Activated CD8-positive, alpha-beta memory T cell treated with anti-CD3 and anti-CD28 coated beads, Interleukin-2, amount 10 ng/mL, durations not matched to agents 7 days and 5 days (primary cell): ENCODE data around the gene CCDC24. TPM values are rescaled to one million over a fixed set of nuclear protein-coding genes. Genes with fewer than 3 reads are reported as not detected.
A peak's percentile ranks its signal among the peaks of the same experiment; 100 is the strongest.

Experiments used
- ATAC-seq: fragments of 150-1000 bp; cut with Tn5 transposase; one replicate; pipeline ENCODE4 v1.10.0; 2021; ENCODE audit warnings: moderate library complexity
- CTCF ChIA-PET: fragments of 350-600 bp; sonication (Branson Sonifier 250); formaldehyde crosslinking; loops from one replicate; lab custom pipeline; 2021; ENCODE audit warnings: antibody characterized with exemption; lab: Charles Lee
- DNase-seq: peaks from one replicate; pipeline ENCODE4 v3.0.0-alpha.2; 2020
- H3K27ac Mint-ChIP-seq: one replicate; pipeline ENCODE4 v1.8.0; 2021; ENCODE audit warnings: mild to moderate bottlenecking, mixed read lengths
- H3K27me3 Mint-ChIP-seq: one replicate; pipeline ENCODE4 v1.8.0; 2021; ENCODE audit warnings: mixed read lengths
- H3K36me3 Mint-ChIP-seq: one replicate; pipeline ENCODE4 v1.8.0; 2021; ENCODE audit warnings: mild to moderate bottlenecking, mixed read lengths
- H3K4me1 Mint-ChIP-seq: one replicate; pipeline ENCODE4 v1.8.0; 2021; ENCODE audit warnings: mixed read lengths
- H3K4me3 Mint-ChIP-seq: one replicate; pipeline ENCODE4 v1.8.0; 2021; ENCODE audit warnings: mild to moderate bottlenecking, moderate library complexity, mixed read lengths
- H3K9me3 Mint-ChIP-seq: one replicate; pipeline ENCODE4 v1.8.0; 2022; ENCODE audit warnings: low read depth, mixed read lengths
- total RNA-seq, 2 experiments: library from RNA; stranded (reverse); gene quantifications; one replicate each; pipeline ENCODE4 v1.2.3, GENCODE V29; 2021

CCDC24 gene
- total RNA-seq, 2 experiments from 2014 or later: 1.3 to 1.5 TPM

DNA sequence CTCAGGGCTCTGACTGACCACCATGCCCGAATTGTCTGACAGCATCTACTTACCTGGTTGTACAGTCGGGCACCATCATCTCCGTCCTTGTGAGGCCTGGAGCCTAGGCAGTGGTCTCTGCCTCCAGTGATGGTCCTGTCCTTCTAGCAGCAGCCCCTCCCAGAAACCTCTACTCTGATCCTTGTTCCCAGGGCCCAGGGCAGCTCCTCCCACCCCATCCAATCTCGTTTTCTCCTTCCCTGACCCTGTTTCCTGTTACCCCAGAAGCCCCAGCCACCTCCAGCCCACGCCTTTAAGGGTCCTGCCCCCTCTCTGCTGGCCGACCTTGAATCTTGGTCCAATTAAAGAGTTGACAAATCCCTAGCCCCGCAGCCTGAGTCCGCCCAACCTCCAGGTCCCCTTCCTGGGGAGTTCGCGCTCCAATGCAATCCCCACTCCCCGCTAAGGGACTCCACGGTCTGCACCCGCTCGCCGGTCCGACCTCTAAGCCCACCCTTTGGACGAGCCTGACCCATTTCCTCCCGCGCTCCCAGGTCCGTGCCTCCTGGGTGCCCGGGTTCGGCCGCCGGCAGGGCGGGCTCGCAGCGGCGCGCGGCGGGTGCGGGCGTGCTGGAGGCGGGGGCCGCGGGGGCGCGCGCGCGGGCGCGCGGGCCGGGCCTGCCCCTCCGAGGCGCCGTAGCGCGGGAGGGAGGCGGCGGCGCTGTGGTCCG lies 12.7 kb upstream of the CCDC24 start, which contains the start of gene B4GALT2:
Gene B4GALT2, plus strand, starts transcription at position 660 of the 710 bp plus-strand sequence. CDS start 1,951 bp downstream, outside the sequence.
- DNase-seq (peak; percentile 55), ATAC-seq (peak; percentile 20)
- Mint-ChIP-seq H3K4me3 (peak within 1 kb of the TSS; percentile 81), H3K27ac (peak within 1 kb of the TSS; percentile 77), H3K27me3 (no peaks in the 10 kb centered on the region), H3K36me3 (peaks cover 17% of the 10 kb centered on the region), H3K4me1 (peaks cover 49% of the 10 kb centered on the region), H3K9me3 (no peaks in the 10 kb centered on the region)
- CTCF ChIA-PET: interaction anchor here (1.1 kb wide), 1 partner anchor 32 kb away, joined by 4 read pairs; the partner anchor contains the start of gene IPO13

DNA sequence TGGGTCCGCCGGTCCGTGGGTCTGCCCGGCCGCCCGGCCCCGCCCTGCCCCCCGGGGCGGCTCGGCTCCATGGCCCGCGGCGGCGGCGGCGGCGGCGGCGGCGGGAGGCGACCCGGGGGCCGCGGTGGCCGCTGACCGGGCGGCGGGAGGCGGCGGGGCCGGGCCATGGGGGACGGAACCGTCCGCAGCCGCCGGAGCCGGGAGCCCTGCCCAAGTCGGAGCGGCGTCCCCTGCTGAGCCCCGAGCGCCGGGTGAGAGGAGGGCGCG lies 12.2 kb upstream of the CCDC24 start:
- Mint-ChIP-seq H3K9me3 (no peaks in the 10 kb centered on the region), H3K27ac (no peak overlapping the region), H3K4me1 (peaks cover 44% of the 10 kb centered on the region), H3K27me3 (no peaks in the 10 kb centered on the region), H3K36me3 (peaks cover 17% of the 10 kb centered on the region), H3K4me3 (no peak overlapping the region)
- no peak for ATAC-seq
- DNase-seq: no peak
- CTCF ChIA-PET: no interaction called here

DNA sequence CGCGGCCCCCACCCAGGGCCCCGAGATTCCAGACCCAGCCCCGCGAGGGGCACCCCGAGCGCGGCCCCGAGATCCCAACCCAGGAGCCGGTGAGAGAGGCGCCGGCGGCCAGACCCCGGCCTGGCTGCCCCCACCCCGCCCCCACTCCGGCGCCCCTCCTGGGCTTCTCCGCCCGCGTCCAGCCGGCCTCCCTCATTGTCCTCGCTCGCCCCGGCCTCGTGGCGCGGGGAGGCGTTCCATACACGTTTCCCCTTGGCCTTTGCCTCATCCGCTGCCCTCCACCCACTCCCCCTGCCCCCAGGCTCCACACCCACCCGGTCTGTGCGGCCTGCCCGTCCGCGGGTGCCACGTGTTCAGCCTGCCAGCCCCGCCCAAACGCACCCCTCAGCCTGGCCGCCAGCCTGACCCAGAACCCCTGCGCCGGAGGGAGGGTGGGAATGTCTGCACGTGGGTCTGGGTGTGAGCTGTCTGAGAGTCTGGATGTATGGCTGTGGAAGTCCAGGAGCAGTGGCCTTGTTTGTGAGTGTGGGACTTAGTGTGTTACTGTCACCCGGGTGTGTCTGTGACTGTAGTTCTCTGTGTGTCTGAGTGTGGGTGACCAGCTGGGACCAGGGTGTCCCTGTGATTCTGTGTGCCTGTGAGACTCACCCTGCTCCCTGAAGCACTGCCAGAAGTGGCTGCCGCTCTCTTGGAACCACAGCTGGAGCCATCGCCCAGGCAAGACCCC lies 11.7 kb upstream of the CCDC24 start:
- CTCF ChIA-PET: no interaction called here
- Mint-ChIP-seq H3K9me3 (no peaks in the 10 kb centered on the region), H3K36me3 (peaks cover 17% of the 10 kb centered on the region), H3K27ac (peak overlapping the region; percentile 77), H3K4me1 (peaks cover 42% of the 10 kb centered on the region), H3K27me3 (no peaks in the 10 kb centered on the region), H3K4me3 (peak overlapping the region; percentile 81)
- DNase-seq (peak; percentile 59), ATAC-seq (peak; percentile 28)

DNA sequence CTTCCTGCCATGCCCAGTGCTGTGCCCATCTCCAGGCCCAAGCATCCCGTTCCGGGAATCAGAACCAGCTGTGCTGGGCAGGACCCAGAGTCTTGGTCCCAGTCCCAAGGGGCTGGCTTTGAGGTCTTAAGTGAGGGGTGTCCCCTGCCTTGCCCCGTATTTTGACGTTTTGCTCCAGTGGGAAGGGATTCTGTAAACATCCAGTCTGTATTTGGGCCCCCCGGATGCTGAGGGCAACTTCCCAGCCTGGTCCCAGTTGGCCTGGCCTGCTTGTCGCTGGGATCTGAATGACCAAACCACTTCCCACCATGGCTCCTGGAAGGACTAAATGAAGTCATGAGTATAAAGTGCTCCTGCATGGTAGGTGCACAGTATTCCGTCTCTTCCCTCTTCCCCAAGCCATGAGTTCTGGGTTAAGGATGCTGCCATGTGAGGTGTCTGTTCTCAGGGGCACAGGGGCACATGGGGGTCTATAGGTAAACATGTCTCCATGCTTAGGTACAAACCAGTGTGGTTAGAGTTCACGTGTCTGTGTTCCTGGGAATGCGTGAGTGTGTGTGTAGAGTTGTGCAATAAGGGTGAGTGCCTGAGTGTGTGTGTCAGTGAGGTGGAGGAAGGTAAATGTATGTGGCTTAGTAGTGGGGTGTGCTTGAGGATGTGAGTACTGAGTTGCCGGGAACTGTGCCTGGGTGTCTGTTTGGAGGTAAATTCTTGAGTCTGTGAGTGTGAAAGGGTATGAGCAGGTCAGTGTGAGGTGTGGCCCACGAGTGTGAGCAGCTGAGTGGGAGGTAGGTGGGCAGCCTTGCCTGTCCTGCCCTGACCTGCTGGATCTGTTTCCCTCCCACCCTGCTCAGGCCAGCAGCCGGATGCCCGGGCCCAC lies 10.9 kb upstream of the CCDC24 start:
- Mint-ChIP-seq H3K9me3 (no peaks in the 10 kb centered on the region), H3K4me1 (peaks cover 42% of the 10 kb centered on the region), H3K4me3 (peak overlapping the region; percentile 81), H3K27me3 (no peaks in the 10 kb centered on the region), H3K36me3 (peaks cover 17% of the 10 kb centered on the region), H3K27ac (no peak overlapping the region)
- ATAC-seq: no peak
- DNase-seq: no peak
- CTCF ChIA-PET: interaction anchor here (0.5 kb wide), 1 partner anchor 325 kb away, joined by 3 read pairs; no protein-coding TSS in a partner anchor

DNA sequence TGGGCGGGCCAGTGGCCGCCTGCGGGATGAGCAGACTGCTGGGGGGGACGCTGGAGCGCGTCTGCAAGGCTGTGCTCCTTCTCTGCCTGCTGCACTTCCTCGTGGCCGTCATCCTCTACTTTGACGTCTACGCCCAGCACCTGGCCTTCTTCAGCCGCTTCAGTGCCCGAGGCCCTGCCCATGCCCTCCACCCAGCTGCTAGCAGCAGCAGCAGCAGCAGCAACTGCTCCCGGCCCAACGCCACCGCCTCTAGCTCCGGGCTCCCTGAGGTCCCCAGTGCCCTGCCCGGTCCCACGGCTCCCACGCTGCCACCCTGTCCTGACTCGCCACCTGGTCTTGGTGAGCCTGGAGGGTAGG lies 10.3 kb upstream of the CCDC24 start:
- Mint-ChIP-seq H3K27me3 (no peaks in the 10 kb centered on the region), H3K9me3 (no peaks in the 10 kb centered on the region), H3K36me3 (peaks cover 17% of the 10 kb centered on the region), H3K27ac (no peak overlapping the region), H3K4me3 (no peak overlapping the region), H3K4me1 (peaks cover 37% of the 10 kb centered on the region)
- ATAC-seq: no peak
- DNase-seq: no peak
- CTCF ChIA-PET: no interaction called here

DNA sequence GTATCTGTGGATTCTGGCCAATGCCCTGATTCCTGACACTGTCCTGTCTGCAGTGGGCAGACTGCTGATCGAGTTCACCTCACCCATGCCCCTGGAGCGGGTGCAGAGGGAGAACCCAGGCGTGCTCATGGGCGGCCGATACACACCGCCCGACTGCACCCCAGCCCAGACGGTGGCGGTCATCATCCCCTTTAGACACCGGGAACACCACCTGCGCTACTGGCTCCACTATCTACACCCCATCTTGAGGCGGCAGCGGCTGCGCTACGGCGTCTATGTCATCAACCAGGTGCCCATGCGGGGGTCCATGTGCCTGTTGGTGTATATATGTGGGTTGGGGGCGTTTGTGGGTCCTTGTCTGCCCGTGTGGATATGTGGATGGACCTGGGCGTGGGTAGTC lies 9.8 kb upstream of the CCDC24 start:
- no peaks in the 10 kb centered on the region for H3K9me3 Mint-ChIP-seq

DNA sequence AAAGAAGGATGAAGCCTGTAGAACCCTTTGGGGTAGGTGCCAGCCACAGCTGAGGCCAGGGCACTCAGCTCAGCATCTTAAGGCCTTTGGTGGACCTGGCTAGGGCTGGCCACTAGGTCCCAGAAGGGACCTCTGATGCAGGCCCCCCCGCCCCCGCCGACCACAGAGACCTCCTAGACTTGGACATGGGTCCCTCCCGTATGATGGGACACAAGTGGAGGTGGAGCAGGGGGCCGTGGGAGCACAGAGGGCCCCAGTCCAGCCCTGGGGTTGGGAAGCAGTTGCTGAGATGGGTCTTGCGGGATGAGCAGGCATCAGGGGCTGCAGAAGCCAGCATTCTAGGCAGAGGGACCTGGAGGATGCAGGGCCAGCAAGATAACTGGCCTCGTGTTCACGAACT lies 9.2 kb upstream of the CCDC24 start:
- no peak overlapping the region for H3K4me3 Mint-ChIP-seq
- H3K27me3 Mint-ChIP-seq: no peaks in the 10 kb centered on the region
- DNase-seq (no peak), ATAC-seq (no peak)
- H3K4me1 Mint-ChIP-seq: peaks cover 26% of the 10 kb centered on the region
- H3K36me3 Mint-ChIP-seq: peaks cover 8% of the 10 kb centered on the region
- H3K27ac Mint-ChIP-seq: no peak overlapping the region
- no peaks in the 10 kb centered on the region for H3K9me3 Mint-ChIP-seq
- CTCF ChIA-PET: no interaction called here

More for the DNA sequence above, 9.8 kb upstream of the CCDC24 start:
- ATAC-seq: no peak
- Mint-ChIP-seq H3K4me3 (no peak overlapping the region), H3K27me3 (no peaks in the 10 kb centered on the region), H3K36me3 (peaks cover 13% of the 10 kb centered on the region), H3K4me1 (peaks cover 32% of the 10 kb centered on the region), H3K27ac (no peak overlapping the region)
- CTCF ChIA-PET: no interaction called here
- no peak for DNase-seq

DNA sequence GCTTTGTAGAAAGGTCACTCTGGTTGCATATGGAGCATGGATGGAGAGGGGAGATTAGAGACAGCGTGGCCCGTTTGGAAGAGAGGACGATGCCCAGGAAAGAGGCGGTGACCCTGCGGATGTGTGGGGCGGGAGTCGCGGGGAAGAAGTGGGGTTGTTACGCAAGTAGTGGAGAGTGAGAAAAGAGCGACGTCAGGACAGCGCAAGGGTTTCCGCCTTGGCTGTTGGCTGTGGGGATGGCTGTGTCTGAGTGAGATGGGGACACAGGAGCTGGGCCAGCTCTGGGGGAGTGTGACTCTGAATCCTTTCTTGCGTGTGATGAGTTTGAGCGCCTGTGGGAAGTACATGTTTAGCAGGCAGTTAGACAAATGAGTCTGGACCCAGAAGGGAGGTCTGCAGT lies 8.6 kb upstream of the CCDC24 start:
- H3K27ac Mint-ChIP-seq: no peak overlapping the region

DNA sequence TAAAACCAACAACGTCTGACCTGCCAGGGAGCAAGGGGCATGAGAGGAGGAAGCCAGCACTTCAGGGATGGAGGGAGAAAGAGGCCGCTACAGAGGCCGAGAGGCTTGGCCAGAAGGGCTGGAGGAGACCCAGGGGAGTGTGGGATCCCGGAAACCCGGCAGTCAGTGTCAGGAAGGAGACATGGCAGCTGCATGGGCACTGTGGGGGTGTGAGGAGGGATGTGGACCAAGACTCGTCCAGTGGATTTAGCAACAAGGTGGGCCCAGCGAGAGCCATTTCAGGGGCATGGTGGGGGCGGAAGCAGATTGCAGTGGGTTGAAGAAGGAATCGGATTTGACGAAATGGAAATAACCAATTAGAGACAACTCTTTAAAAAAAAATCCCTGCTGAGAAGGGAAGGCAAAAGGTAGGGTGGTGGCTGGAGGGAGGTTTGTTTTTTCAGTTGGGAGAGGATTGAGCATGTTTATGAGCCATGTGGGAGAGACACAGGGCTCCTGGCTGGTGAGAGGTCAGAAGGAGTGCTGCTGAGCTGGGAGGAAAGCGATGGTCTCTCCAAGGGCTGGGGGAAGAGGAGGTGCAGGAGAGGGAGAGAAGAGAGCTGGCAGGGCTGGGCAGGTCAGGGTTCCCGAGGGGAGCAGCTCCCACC lies 8.0 kb upstream of the CCDC24 start:
- CTCF ChIA-PET: no interaction called here
- DNase-seq (no peak), ATAC-seq (no peak)
- peaks cover 15% of the 10 kb centered on the region for H3K4me1 Mint-ChIP-seq
- H3K4me3 Mint-ChIP-seq: no peak overlapping the region
- H3K27ac Mint-ChIP-seq: no peak overlapping the region
- peaks cover 2% of the 10 kb centered on the region for H3K36me3 Mint-ChIP-seq
- H3K27me3 Mint-ChIP-seq: no peaks in the 10 kb centered on the region
- no peaks in the 10 kb centered on the region for H3K9me3 Mint-ChIP-seq

More for the DNA sequence above, 8.6 kb upstream of the CCDC24 start:
- CTCF ChIA-PET: no interaction called here
- peaks cover 4% of the 10 kb centered on the region for H3K36me3 Mint-ChIP-seq
- DNase-seq: no peak
- H3K4me1 Mint-ChIP-seq: peaks cover 20% of the 10 kb centered on the region
- H3K4me3 Mint-ChIP-seq: no peak overlapping the region
- H3K9me3 Mint-ChIP-seq: no peaks in the 10 kb centered on the region
- no peak for ATAC-seq
- no peaks in the 10 kb centered on the region for H3K27me3 Mint-ChIP-seq

DNA sequence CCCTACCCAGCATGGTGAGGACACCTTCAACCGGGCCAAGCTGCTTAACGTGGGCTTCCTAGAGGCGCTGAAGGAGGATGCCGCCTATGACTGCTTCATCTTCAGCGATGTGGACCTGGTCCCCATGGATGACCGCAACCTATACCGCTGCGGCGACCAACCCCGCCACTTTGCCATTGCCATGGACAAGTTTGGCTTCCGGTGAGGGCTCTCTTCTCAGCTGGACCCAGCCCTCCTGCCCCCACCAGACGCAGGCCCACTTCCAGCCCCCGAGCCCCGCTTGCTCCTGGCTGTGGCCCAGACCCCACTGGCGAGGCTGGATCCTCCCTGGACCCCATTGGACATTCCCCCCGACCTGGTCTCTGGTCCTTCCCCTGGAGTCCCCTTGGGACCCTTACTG lies 6.5 kb upstream of the CCDC24 start:
- no peak for DNase-seq
- ATAC-seq: no peak
- H3K27me3 Mint-ChIP-seq: no peaks in the 10 kb centered on the region
- no peaks in the 10 kb centered on the region for H3K9me3 Mint-ChIP-seq
- H3K27ac Mint-ChIP-seq: no peak overlapping the region
- CTCF ChIA-PET: no interaction called here
- peaks cover 9% of the 10 kb centered on the region for H3K4me1 Mint-ChIP-seq
- H3K36me3 Mint-ChIP-seq: peaks cover under 1% of the 10 kb centered on the region
- no peak overlapping the region for H3K4me3 Mint-ChIP-seq

DNA sequence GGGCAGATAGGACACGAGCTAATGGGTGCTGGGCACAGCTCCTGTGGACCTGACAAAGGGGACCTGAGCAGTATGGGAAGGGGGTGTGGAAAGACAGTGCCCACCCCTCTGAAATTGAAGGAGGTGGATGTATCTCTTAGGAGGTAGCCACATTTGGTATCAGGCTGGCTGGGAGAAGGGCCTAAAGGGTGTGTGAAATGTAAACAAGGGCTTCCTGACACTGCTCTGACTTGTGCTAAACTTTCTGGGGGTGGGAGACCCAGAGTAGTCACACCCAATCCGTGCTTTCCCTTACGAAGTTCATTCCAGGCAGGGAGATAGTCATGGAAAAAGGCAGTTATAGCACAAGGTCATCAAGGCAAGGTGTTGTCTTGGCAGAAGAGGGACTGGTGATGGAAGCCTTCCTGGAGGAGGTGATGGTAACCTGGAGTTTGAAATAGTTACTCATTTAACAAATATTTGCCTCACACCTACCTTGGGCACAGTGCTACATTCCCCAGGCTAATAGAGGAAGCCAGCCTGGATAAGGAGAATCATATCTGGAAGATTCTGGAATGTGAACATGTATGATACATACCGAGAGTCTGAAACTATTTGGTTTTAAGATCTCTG lies 5.3 kb upstream of the CCDC24 start:
- Mint-ChIP-seq H3K27ac (no peak overlapping the region), H3K4me1 (peaks cover 1% of the 10 kb centered on the region), H3K9me3 (no peaks in the 10 kb centered on the region), H3K27me3 (no peaks in the 10 kb centered on the region), H3K36me3 (no peaks in the 10 kb centered on the region), H3K4me3 (no peak overlapping the region)
- no peak for DNase-seq
- CTCF ChIA-PET: no interaction called here
- ATAC-seq: no peak

DNA sequence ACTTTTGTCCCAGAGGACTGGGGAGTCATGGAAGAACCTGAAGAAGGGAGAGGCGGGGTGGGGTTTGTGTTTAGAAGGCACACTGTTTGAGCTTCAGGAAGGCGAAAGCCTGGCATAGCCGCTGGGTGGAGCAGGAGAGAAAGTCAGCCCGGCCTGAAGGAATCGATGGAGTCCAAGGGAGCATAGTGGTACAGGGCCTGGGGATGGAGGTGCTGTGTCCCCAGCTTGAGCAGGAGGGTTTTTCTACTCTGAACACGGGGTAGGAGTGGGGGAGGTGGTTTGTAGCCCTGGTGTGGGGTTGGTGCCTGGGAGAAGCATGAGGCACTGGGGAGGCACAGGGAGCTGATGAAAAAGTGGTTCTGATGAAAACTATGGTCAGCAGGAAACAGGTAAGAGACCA lies 4.7 kb upstream of the CCDC24 start:
- ATAC-seq: no peak
- Mint-ChIP-seq H3K4me1 (peaks cover 2% of the 10 kb centered on the region), H3K4me3 (no peak overlapping the region), H3K27me3 (no peaks in the 10 kb centered on the region), H3K36me3 (no peaks in the 10 kb centered on the region), H3K9me3 (no peaks in the 10 kb centered on the region), H3K27ac (no peak overlapping the region)
- no peak for DNase-seq
- CTCF ChIA-PET: no interaction called here
